HG02678 (cell line): ENCODE measurements around the gene YRDC.

Experiments
- ATAC-seq: cut with Tn5 transposase; IDR thresholded peaks from one replicate; pipeline ENCODE4 v1.9.1; 2021; ENCODE audit warnings: mild to moderate bottlenecking, moderate library complexity; ENCODE audit not compliant: unreplicated experiment

YRDC gene

GRCh38 chr1:37807555-37808368 lies at the start of gene YRDC, which contains the start of gene C1orf122:
Gene YRDC, minus strand, starts transcription at chr1:37808208. Its CDS starts 28 bp downstream, at chr1:37808180.
Gene C1orf122, plus strand, starts transcription at chr1:37807790. Its CDS starts 615 bp downstream, at chr1:37808405.
- ATAC-seq = peak; percentile 88

GRCh38 chr1:37854406-37854805 lies 46.4 kb upstream of the YRDC start:
- ATAC-seq = no peak

GRCh38 chr1:37853157-37853556 lies 45.1 kb upstream of the YRDC start:
- no peak for ATAC-seq

GRCh38 chr1:37851782-37852210 lies 43.8 kb upstream of the YRDC start:
- no peak for ATAC-seq

- ATAC-seq = no peak
Observed at GRCh38 chr1:37851262-37851661, 43.3 kb upstream of the YRDC start.

- ATAC-seq = no peak
Observed at GRCh38 chr1:37850352-37850955, 42.4 kb upstream of the YRDC start.

GRCh38 chr1:37849480-37849879 lies 41.5 kb upstream of the YRDC start:
- ATAC-seq = no peak

GRCh38 chr1:37846647-37847339 lies 38.8 kb upstream of the YRDC start:
- ATAC-seq = no peak

GRCh38 chr1:37845786-37846185 lies 37.8 kb upstream of the YRDC start:
- no peak for ATAC-seq

- ATAC-seq = no peak
Observed at GRCh38 chr1:37845049-37845646, 37.1 kb upstream of the YRDC start.

GRCh38 chr1:37844536-37844935 lies 36.5 kb upstream of the YRDC start:
- no peak for ATAC-seq

- no peak for ATAC-seq
Observed at GRCh38 chr1:37841652-37842051, 33.6 kb upstream of the YRDC start.

- ATAC-seq = no peak
Observed at GRCh38 chr1:37840711-37841110, 32.7 kb upstream of the YRDC start.

- ATAC-seq = no peak
Observed at GRCh38 chr1:37839676-37840075, 31.7 kb upstream of the YRDC start.

GRCh38 chr1:37836788-37837187 lies 28.8 kb upstream of the YRDC start:
- no peak for ATAC-seq

- ATAC-seq = no peak
Observed at GRCh38 chr1:37831809-37832208, 23.8 kb upstream of the YRDC start.

GRCh38 chr1:37831109-37831508 lies 23.1 kb upstream of the YRDC start:
- ATAC-seq = no peak

- no peak for ATAC-seq
Observed at GRCh38 chr1:37828410-37829074, 20.5 kb upstream of the YRDC start.

GRCh38 chr1:37825506-37825905 lies 17.5 kb upstream of the YRDC start:
- ATAC-seq = no peak

GRCh38 chr1:37824001-37824400 lies 16.0 kb upstream of the YRDC start:
- ATAC-seq = no peak
